DMS 273 (cell line): Measurements from ENCODE around the gene CEP350.

Experiments
- DNase-seq: peaks from one replicate; lab custom pipeline; 2025; ENCODE audit not compliant: unreplicated experiment; lab: John Stamatoyannopoulos, UW

CEP350 gene

GRCh38 chr1:179954493-179955286, at the start of gene CEP350:
Gene CEP350 (plus strand): TSS chr1:179954810. CDS start chr1:179986182, 31,372 bp downstream.
- DNase-seq = peak; percentile 100

- no peak for DNase-seq
These were observed 43.7 kb upstream of the CEP350 start for GRCh38 chr1:179910934-179911333.

GRCh38 chr1:179911812-179912211, 42.8 kb upstream of the CEP350 start:
- no peak for DNase-seq

- no peak for DNase-seq
These were observed 36.8 kb upstream of the CEP350 start for GRCh38 chr1:179917601-179918429.

GRCh38 chr1:179921472-179921871, 33.1 kb upstream of the CEP350 start:
- DNase-seq = no peak

GRCh38 chr1:179921981-179922872, 32.4 kb upstream of the CEP350 start:
- no peak for DNase-seq

- DNase-seq = no peak
These were observed 31.6 kb upstream of the CEP350 start for GRCh38 chr1:179923029-179923428.

GRCh38 chr1:179924268-179924667, 30.3 kb upstream of the CEP350 start:
- DNase-seq = no peak

GRCh38 chr1:179925302-179925701, 29.3 kb upstream of the CEP350 start:
- no peak for DNase-seq

- no peak for DNase-seq
These were observed 28.4 kb upstream of the CEP350 start for GRCh38 chr1:179925922-179926849.

GRCh38 chr1:179926850-179927205, 27.8 kb upstream of the CEP350 start:
- no peak for DNase-seq

GRCh38 chr1:179929955-179930798, 24.4 kb upstream of the CEP350 start:
- DNase-seq = peak; percentile 25

- peak; percentile 61 for DNase-seq
These were observed 23.7 kb upstream of the CEP350 start for GRCh38 chr1:179930867-179931266.

GRCh38 chr1:179933219-179933618, 21.4 kb upstream of the CEP350 start:
- DNase-seq = no peak

GRCh38 chr1:179935909-179936496, 18.6 kb upstream of the CEP350 start:
- DNase-seq = no peak

GRCh38 chr1:179937668-179938254, 16.8 kb upstream of the CEP350 start:
- no peak for DNase-seq

GRCh38 chr1:179938752-179939151, 15.9 kb upstream of the CEP350 start:
- DNase-seq = peak; percentile 50

- no peak for DNase-seq
These were observed 14.7 kb upstream of the CEP350 start for GRCh38 chr1:179939941-179940340.
